GM13976 (cell line): ENCODE results near the gene ASTN2.
"Not testable (repeated sequence)": the region's sequence is repeated elsewhere in the genome, so short reads cannot be mapped to it uniquely, and the experiment has no call there.

Experiments used
- DNase-seq: peaks from one replicate; pipeline ENCODE4 v3.0.0; 2012; ENCODE audit warnings: low spot score
- CTCF ChIP-seq: IDR thresholded peaks from 2 replicates; pipeline ENCODE4 v1.5.1; 2012; ENCODE audit warnings: borderline replicate concordance, mild to moderate bottlenecking; ENCODE audit not compliant: insufficient read depth; ENCODE audit errors: extremely low read depth, missing control alignments, control extremely low read depth
- in situ Hi-C: fragments of 300-500 bp; cut with MboI; formaldehyde crosslinking; loops from one replicate; pipeline ENCODE4 v1.12.0; 2022; ENCODE audit warnings: low sequenced_read_pairs, mixed read lengths, inconsistent platforms; ENCODE audit not compliant: unreplicated experiment

The ASTN2 gene

GRCh38 chr9:116855881-116856662, 558.8 kb downstream of the ASTN2 start:
- in situ Hi-C loops: loop anchor here (10.0 kb wide), 1 partner anchor 111 kb away; no protein-coding TSS in a partner anchor
- no peak for DNase-seq
- no peak for TF ChIP-seq CTCF

GRCh38 chr9:116849721-116850120, 565.1 kb downstream of the ASTN2 start:
- no peak for TF ChIP-seq CTCF
- in situ Hi-C loops: loop anchor here (10.0 kb wide), 1 partner anchor 105 kb away; no protein-coding TSS in a partner anchor
- DNase-seq: no peak

GRCh38 chr9:116844621-116845020, 570.2 kb downstream of the ASTN2 start:
- no peak for TF ChIP-seq CTCF
- in situ Hi-C loops: no loop called here
- DNase-seq: no peak

- in situ Hi-C loops: no loop called here
- TF ChIP-seq CTCF: no peak
- no peak for DNase-seq
Observed at GRCh38 chr9:116843863-116844620, 570.8 kb downstream of the ASTN2 start.

GRCh38 chr9:116842658-116843057, 572.2 kb downstream of the ASTN2 start:
- in situ Hi-C loops: no loop called here
- TF ChIP-seq CTCF: no peak
- DNase-seq: no peak

- in situ Hi-C loops, DNase-seq: not testable (repeated sequence)
Observed at GRCh38 chr9:116838468-116838867, 576.4 kb downstream of the ASTN2 start.
